GM19025 (cell line): Measurements from ENCODE around the gene IL16.

Source experiments
- ATAC-seq: cut with Tn5 transposase; IDR thresholded peaks from one replicate; pipeline ENCODE4 v1.9.1; 2021; ENCODE audit warnings: mild to moderate bottlenecking, low read depth, moderate library complexity; ENCODE audit not compliant: unreplicated experiment

Gene IL16

DNA sequence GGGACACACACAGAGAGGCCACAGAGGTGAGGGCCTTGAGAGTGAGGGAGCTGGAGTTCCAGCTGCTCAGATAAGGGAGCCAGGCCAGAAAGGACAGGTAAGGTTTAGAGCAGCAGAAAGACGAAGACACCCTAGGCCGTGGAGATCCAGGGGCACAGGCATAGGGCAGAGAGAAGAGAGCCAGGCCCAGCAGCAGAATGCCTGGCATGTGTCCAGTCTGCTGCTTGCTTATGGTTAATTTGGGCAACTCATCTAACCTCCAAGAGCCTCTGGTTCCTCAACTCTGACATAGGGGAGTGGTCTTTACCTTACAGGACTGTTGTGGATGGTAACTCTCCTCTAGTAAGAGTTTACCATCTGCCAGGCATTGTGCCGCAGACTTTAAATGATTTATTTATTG, 91.4 kb downstream of the IL16 start:
- no peak for ATAC-seq

DNA sequence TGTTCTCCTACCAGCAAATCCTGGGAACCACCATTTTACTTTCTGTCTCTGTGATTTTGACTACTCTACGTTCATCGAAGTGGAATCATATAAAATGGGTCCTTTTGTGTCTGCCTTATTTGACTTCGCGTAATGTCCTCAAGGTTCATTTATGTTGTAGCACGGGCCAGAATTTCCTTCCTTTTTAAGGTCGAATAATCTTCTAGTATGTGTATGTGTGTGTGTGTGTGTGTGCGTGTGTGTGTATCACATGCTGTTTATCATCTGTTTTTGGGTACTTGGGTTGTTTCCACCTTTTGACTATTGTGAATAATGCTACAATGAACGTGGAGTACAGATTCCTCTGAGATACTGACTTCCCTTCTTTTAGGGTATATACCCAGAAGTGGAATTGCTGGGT, 91.9 kb downstream of the IL16 start:
- ATAC-seq = no peak

DNA sequence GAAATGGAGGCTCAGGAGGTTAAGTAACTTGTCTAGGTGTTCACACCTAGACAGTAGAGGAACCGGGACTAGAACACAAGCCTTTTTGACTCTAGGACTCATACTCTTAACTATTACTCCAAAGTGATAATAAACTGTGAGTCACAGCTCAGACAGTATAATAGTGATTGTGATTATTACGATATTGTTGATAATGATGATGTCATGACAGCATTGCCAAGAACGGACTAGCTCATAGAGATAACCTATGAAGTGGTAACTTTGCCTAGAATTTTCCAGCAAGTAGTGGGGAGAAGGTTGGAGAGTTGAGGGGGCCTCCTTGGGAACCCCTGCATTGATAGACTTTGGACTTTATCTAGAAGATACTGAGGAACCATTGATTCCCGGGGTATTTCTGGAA, 93.2 kb downstream of the IL16 start:
- ATAC-seq = no peak

DNA sequence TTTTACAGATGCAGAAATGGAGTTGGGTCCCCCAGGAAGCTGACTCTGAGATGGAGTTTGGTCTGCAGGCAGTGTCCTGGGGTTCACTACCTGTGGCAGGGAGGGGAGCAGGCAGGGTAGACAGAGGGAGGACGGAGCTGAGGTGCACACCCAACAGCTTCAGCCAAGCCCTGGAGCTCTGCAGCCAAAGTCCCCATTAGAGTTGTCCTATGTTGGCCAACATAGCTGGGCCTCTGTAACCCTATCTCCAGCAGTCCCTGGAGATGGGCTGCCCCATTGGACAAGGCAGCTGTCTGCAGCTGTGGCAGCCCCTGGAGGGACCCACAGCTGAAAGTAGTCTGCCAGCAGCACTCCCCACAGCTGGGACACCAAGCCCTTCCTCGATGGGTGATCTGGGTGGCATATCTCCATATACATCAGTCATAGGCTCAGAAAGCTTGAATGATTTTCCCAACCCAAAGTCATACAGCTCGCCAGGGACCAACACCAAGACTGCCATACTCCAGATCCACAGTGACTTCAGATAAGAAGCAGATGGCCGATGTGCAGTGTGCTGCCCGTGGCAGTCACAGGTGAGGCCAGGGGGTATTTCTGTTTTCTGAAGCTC, 95.3 kb downstream of the IL16 start:
- no peak for ATAC-seq

DNA sequence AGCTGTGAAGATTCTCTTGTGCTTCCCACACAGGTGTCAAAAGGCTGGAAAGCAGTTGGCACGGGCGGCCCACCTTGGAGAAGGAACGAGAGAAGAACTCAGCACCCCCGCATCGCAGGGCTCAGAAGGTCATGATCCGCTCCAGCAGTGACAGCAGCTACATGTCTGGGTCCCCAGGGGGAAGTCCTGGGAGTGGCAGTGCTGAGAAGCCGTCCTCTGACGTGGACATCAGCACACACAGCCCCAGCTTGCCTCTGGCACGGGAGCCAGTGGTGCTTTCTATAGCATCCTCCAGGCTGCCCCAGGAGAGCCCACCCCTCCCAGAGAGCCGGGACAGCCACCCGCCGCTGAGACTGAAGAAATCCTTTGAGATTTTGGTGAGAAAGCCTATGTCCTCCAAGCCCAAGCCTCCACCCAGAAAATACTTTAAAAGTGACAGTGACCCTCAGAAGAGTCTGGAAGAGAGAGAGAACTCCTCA, 95.9 kb downstream of the IL16 start:
- peak; percentile 27 for ATAC-seq

DNA sequence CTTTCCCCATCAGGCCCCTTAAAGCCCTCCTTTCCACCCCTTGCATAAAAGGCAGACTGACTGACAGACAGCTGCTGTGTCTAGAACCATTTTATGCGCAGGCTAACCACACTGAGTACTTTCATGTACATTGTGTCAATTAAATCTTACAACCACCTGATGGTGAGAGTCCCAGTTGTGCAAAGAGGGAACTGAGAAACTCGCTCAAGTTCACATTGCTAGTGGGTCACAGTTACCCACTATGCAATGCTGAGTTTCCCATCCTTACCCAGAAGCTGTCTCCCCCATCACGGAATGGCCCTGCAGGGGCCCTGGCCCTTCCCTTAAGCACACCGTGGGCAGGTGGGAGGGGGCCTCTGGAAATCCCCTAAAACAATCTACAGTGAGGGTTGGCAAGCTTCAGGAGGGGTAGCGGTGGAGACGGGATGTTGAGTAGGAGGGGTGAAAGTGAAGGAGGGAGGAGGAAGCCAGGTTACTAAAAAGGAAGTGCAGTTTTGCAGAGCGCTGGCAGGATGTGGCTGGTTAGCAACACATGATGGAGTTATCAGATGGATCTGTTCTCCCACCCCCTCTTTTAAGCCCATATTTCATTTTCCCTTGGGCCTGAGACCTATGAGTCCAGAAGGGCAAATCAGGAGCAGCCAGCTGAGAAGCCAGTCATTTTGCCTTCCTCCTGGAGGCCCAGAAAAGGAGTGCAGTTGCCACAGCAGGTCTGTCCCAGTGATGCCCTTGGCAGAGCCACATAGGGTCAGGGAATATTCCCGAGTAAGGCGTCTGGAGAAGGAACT, 97.2 kb downstream of the IL16 start:
- peak; percentile 61 for ATAC-seq

DNA sequence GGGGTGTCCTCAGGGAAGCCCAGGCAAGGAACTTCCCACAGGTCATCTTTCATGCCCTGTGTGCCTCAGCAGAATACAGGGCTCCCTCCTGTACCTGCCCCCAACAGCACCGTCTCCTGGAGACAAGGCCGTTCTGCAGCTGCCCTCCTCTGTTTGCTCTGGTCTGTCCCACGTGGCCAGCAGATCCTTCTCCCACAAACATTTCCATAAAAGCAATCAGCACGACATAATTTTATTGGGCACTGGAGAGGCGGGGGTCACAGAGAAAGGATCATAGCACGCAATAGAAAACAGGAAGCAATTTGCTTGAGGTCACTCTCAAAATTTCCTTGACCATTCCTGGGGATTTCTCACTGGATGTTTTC, 97.8 kb downstream of the IL16 start:
- ATAC-seq = no peak

DNA sequence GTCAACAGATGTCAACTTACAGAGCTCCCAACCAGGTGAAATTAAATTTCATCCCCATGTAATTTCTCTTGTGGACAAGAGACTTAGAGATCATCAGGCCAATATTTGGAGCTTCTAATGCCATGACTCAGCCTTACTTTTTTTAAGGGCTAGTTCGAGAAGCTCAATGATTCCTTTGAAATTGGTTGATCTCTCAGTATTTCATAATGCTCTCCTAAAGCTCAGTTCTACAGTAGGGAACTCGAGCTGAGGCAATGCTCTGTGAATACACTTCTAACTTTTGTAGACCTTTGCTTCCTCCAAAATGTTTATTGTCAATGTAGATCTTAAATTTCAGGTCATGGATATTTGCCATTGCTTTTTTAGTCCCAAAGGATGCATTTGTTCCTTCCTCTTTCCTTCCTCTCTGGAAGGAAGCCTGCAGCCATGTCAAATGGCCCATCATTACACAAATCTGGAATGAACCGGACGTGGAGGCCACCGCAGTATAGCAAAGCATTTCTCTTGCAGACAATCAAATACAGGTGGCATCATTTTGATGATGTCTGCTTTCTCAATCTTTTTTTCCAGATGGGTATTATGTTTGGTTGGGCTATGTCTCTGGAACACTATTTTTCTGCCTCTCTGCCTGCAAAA, 98.9 kb downstream of the IL16 start:
- ATAC-seq = no peak

DNA sequence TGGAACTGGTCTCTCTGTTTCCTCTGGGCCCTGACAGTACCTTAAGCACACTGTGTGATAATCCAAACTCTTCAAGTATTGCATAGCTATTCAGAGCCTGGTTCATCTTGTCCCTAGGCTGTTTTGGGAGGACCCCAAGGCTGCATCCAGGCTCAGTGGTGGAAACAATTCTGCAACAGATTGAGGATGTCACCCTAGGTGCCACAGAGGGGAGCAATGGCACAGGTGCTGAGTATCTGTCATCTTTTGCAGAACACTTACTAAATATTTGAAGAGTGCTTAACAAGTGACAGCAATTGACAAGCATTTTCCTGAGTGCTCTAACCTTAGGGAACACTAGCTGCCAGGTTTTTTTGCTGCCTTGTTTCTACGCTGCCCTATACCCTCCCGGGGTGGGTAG, 99.5 kb downstream of the IL16 start:
- no peak for ATAC-seq

DNA sequence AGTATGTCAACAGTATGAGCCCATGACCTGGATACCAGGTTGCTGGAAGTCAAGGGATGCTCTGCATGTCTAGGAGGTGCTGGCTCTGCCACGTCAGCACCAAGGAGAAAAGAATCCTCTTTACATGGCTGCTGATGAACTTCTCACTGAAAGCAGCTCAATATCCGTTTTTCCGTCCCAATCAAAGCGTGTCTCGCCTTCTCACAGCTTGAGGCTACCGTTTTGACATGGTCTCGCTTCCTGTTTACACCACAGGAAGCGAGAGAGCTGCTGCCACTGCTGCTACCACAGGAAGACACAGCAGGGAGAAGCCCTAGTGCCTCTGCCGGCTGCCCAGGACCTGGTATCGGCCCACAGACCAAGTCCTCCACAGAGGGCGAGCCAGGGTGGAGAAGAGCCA, 100.0 kb downstream of the IL16 start:
- ATAC-seq = peak; percentile 50

DNA sequence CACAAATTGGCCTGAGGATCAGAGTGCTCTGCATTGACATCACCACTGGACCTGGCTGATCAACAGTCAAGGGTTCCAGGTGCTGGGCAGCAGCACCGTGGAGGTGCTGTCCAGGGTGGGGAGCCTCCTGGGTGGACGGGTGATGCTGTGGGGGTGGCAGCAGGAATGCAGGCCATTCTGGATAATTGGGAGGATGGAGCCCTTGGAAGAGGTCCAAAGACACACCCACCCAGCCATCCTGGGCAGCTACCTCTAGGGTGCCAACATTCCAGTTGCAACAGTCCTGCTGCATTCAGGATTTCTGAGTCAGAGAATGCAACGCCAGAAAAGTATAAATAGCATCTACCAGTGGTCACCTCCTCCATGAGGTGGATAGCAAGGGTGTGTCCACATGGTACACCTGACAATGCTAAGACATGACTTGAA, 100.5 kb downstream of the IL16 start:
- no peak for ATAC-seq

DNA sequence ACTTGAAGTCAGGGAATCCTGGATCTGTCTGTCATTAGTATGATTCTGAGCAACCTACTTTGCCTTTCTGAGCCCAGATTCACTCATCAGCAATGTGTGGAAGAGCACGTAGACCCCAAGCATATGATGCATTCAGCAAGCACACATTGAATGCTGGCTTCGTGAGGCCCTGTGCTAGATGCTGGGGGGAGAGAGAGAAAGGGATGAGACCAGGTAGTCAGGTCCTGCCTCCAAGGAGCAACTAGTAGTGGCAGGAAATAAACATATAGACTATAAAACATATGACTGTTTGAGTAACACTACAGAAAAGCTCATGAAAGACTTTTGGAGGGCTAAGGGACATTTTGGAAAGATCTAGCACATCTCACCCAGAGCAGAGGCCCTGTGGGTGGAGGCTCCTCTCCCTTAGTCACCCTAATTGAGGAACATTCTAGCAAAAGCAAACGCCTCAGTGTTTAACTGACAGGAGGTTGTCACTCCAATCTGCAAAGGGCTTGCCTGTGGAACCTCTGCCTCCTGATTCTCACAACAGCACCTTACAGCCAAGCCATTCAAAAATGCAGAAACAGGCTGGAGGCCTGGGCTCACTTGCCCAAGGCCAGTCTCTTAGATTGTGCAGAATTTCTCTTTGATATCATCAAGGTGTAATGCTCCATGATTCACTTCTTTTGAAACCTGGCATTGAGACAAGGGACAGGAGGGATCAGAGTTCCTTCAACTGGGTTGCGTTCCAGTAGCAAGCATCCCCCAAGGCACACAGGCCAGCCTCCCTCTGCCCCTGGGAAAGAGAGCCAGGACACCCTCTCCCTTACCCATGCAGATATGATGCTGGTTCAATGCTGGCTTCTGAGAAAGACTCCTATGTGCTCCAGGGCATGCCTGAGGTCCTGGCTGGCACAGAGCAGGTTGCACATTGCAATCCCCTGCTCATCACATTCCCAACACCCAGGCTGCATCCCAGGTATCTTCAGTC, 101.2 kb downstream of the IL16 start:
- no peak for ATAC-seq

DNA sequence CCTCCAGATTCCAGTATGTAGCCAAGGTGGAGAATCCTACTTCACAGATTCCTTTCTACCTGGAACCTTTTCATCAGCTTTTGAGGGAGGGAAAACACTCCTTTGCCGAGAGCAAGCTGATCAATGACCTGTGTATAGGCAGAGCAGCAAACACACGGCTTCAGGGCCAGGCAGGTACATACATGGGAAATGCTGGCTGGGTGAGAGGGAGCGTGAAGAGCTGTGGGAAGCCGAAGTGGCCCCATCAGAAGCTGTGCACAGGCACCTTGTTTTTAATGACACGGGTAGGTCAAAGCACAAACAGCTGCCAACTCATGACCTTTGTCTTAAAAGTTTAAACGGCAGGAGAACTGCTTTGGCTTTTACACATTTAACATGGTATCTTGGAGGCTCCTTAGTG, 101.9 kb downstream of the IL16 start:
- ATAC-seq = no peak

DNA sequence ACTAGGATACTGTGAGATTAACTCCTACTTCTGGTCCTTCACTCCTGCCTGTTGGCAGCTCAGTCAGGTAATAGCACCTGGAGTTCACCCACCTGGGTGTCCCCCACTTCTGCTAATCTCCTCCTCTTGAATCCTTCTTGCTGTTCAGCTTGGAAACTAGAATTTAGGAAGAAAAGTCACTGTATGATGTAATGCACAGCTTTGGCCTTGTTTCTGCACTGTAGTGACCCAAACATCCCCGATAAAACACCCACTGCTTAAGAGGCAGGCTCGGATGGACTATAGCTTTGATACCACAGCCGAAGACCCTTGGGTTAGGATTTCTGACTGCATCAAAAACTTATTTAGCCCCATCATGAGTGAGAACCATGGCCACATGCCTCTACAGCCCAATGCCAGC, 102.5 kb downstream of the IL16 start:
- no peak for ATAC-seq

DNA sequence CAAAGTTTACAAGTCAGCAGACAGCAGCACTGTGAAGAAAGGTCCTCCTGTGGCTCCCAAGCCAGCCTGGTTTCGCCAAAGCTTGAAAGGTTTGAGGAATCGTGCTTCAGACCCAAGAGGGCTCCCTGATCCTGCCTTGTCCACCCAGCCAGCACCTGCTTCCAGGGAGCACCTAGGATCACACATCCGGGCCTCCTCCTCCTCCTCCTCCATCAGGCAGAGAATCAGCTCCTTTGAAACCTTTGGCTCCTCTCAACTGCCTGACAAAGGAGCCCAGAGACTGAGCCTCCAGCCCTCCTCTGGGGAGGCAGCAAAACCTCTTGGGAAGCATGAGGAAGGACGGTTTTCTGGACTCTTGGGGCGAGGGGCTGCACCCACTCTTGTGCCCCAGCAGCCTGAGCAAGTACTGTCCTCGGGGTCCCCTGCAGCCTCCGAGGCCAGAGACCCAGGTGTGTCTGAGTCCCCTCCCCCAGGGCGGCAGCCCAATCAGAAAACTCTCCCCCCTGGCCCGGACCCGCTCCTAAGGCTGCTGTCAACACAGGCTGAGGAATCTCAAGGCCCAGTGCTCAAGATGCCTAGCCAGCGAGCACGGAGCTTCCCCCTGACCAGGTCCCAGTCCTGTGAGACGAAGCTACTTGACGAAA, 103.1 kb downstream of the IL16 start:
- no peak for ATAC-seq

DNA sequence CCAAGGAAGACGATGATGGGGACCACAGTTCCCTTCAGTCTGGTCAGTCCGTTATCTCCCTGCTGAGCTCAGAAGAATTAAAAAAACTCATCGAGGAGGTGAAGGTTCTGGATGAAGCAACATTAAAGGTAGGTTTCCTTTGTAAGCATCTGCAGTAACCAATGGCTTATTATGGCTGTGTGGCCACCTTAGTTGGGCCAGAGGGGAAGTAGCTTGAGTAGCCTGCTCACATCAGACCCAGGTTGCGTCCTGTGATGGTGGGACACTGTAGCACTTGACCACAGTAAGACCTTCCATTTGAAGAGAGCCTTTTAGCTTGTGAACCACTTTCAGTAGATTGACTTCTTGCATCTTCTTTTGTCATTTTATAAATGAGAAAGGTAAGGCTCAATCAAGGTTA, 104.7 kb downstream of the IL16 start:
- no peak for ATAC-seq

DNA sequence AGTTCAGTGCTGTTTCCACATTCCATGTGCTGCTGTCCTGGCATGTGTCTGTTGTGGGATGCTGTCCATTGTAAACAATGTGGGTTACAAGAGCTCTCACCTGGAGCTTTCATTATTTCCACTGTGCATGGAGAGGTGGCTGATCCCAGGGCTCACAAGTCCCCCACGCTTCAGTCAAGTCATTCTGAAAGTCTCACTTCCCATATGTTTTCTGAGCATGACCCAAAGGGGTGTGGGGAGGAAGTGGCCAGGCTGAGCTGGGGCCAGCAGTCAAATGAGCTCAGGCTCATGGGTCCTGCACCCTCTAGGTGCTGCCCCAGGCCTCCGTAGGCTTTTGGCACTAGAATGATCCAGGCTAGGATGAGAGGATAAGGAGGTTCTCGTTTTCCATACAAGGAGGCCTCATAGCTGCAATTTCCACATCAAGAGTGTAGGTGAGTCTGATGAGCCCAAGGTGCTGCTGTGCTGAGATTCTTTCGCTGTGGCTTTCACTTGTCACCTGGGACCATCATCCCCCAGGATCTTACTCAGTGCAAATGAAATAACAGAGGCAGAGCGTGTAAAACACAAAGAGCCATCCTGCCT, 105.2 kb downstream of the IL16 start:
- peak; percentile 84 for ATAC-seq

DNA sequence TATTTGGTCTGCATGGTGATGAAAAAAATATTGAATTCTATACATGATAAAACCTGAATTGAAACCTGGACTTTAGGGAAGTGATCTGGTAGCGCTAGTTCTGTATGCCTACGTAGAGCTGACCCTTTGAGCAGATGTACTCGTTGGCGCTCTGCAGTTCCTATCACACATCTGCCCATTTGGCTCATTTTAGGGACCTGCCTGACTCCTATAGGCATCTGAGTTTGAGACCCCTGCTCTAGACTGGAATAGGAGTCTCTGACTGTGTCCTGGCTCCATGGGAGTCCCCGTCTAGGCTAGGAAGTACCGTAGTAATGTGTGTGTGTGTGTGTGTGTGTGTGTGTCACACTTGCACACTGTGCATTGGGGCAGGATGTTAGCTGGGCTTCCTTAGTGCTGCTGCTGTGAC, 106.0 kb downstream of the IL16 start:
- ATAC-seq = no peak

DNA sequence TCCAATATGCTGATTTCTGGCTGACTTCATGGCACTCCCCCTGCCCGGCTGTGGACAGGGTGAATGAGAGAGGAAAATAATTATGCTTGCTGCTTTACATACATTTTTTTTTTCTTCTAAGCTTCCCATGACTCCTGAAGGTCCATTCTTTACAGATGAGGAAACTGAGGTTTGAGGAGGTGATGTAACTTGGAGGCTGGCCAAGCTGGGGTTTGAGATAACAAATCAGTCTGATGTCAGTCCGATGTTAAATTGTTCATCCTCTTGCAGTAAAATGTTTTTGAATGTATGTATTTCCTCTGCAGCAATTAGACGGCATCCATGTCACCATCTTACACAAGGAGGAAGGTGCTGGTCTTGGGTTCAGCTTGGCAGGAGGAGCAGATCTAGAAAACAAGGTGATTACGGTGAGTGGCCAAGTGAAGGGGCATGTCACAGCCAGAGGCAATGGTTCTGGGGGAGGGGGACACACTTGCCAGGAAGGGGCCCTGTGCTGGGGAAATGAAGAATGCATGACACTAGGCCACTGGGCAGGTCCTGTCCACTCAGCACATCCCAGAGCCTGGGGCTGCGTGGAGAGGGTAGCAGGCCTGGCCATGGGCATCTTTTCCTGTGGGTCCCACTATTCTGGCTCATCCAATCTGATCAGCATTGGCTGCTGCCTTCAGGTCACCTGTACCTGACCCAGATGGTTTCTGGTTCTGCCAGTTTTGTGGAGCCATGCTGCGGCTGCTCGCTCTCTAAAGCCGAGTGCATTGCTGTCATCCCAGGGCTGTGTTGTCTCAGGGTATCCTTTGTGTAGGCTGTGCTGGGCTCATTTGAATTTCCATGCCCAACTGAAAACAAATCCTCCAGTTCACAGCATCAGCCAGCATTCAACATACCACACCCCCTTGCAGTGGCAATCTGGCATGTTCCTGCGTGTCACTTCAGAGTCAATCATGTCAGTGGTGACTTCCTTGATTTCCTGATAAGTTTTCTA, 106.9 kb downstream of the IL16 start:
- no peak for ATAC-seq
